ENCODE measurements around the gene KAZN.

The KAZN gene

GRCh38 chr1:14592004-14592631, 6.4 kb upstream of the KAZN start:
- no peaks in the 10 kb centered on the region for H3K36me3 Mint-ChIP-seq (ENCODE audit: low read depth)
- no peak for DNase-seq
- H3K4me3 Mint-ChIP-seq = no peak overlapping the region
- peaks cover 74% of the 10 kb centered on the region for H3K4me1 Mint-ChIP-seq
- H3K27me3 Mint-ChIP-seq (ENCODE audit: low read depth, poor library complexity) = peaks cover 2% of the 10 kb centered on the region
- TF ChIP-seq, protein P1, sequence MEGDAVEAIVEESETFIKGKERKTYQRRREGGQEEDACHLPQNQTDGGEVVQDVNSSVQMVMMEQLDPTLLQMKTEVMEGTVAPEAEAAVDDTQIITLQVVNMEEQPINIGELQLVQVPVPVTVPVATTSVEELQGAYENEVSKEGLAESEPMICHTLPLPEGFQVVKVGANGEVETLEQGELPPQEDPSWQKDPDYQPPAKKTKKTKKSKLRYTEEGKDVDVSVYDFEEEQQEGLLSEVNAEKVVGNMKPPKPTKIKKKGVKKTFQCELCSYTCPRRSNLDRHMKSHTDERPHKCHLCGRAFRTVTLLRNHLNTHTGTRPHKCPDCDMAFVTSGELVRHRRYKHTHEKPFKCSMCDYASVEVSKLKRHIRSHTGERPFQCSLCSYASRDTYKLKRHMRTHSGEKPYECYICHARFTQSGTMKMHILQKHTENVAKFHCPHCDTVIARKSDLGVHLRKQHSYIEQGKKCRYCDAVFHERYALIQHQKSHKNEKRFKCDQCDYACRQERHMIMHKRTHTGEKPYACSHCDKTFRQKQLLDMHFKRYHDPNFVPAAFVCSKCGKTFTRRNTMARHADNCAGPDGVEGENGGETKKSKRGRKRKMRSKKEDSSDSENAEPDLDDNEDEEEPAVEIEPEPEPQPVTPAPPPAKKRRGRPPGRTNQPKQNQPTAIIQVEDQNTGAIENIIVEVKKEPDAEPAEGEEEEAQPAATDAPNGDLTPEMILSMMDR (IDR thresholded peaks at IDR 0.05) = no peak
- H3K27ac Mint-ChIP-seq = peak overlapping the region; percentile 64
- no peaks in the 10 kb centered on the region for H3K9me3 Mint-ChIP-seq

DNA sequence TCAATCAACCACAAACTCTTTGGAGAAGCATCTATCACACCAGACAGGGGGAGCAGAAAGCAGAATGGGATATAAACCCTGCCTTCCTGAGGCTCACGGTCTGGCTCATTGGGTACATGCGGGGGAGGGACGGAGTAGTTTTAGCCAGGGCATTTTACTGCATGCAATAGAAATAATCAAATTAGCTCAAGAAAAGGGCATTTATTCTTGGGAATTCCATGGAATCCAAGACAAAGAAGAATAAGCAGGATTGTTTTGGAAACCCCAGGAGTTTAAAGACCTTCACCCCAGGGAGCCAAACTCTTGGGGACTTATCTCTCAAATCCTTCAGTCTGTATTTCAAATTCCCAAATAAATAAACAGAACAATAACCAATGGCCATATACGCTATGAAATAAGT, 5.2 kb upstream of the KAZN start:
- DNase-seq = no peak
- peak overlapping the region; percentile 8 for H3K4me3 Mint-ChIP-seq
- TF ChIP-seq, protein P1 (IDR thresholded peaks at IDR 0.05) = no peak
- H3K9me3 Mint-ChIP-seq = no peaks in the 10 kb centered on the region
- no peaks in the 10 kb centered on the region for H3K36me3 Mint-ChIP-seq (ENCODE audit: low read depth)
- H3K27ac Mint-ChIP-seq = peak overlapping the region; percentile 16
- H3K4me1 Mint-ChIP-seq = peaks cover 85% of the 10 kb centered on the region
- peaks cover 6% of the 10 kb centered on the region for H3K27me3 Mint-ChIP-seq (ENCODE audit: low read depth, poor library complexity)

DNA sequence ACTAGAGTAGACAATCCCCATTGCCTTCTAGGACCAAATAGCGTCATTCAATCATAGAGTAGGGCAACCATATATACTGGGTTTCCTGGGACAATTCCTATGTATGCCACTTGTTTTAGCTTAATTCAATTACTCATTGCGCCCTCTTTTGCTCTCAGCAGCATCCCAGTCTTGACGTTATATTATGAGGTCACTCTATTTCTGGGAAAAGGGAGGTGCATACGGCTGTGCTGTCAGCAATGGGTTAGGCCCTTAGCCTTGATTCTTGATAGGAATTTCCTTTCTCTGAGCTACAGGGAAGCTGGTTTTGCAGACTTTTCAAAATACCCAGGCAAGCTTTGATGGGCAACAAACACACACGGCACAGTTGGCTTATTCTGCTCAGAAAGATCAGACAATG, 4.4 kb upstream of the KAZN start:
- Mint-ChIP-seq H3K36me3 (ENCODE audit: low read depth) (no peaks in the 10 kb centered on the region), H3K27me3 (ENCODE audit: low read depth, poor library complexity) (peaks cover 6% of the 10 kb centered on the region), H3K27ac (no peak overlapping the region), H3K4me3 (no peak overlapping the region), H3K9me3 (no peaks in the 10 kb centered on the region), H3K4me1 (peaks cover 80% of the 10 kb centered on the region)
- DNase-seq = no peak
- TF ChIP-seq, protein P1 (IDR thresholded peaks at IDR 0.05) = no peak

- DNase-seq = no peak
- no peaks in the 10 kb centered on the region for H3K9me3 Mint-ChIP-seq
- TF ChIP-seq, protein P1 (IDR thresholded peaks at IDR 0.05) = no peak
- peaks cover 6% of the 10 kb centered on the region for H3K27me3 Mint-ChIP-seq (ENCODE audit: low read depth, poor library complexity)
- H3K36me3 Mint-ChIP-seq (ENCODE audit: low read depth) = no peaks in the 10 kb centered on the region
- peak overlapping the region; percentile 37 for H3K4me3 Mint-ChIP-seq
- peaks cover 76% of the 10 kb centered on the region for H3K4me1 Mint-ChIP-seq
- no peak overlapping the region for H3K27ac Mint-ChIP-seq
Observed at GRCh38 chr1:14596591-14596990, 1.9 kb upstream of the KAZN start.

- peaks cover 76% of the 10 kb centered on the region for H3K4me1 Mint-ChIP-seq
- peak; percentile 23 for DNase-seq
- H3K9me3 Mint-ChIP-seq = no peaks in the 10 kb centered on the region
- no peaks in the 10 kb centered on the region for H3K36me3 Mint-ChIP-seq (ENCODE audit: low read depth)
- H3K4me3 Mint-ChIP-seq = peak overlapping the region; percentile 87
- H3K27me3 Mint-ChIP-seq (ENCODE audit: low read depth, poor library complexity) = peaks cover 3% of the 10 kb centered on the region
- TF ChIP-seq, protein P1 (IDR thresholded peaks at IDR 0.05) = no peak
- peak overlapping the region; percentile 96 for H3K27ac Mint-ChIP-seq
Observed at GRCh38 chr1:14597343-14598006, 1.0 kb upstream of the KAZN start.

Data from nephron progenitor cell (in vitro differentiated cells).